Measurements from ENCODE around the gene MAN1C1.

GRCh38 chr1:25792115-25792514 lies 175.5 kb downstream of the MAN1C1 start:
- no peak for TF ChIP-seq CTCF (conservative IDR thresholded peaks at IDR 0.05)
- no peak for TF ChIP-seq ZFX (IDR thresholded peaks at IDR 0.05)

Data from C4-2B (cell line).